GM19463 (cell line): Measurements from ENCODE around the gene NCKAP5.

ENCODE experiments used
- ATAC-seq: cut with Tn5 transposase; IDR thresholded peaks from one replicate; pipeline ENCODE4 v1.9.1; 2021; ENCODE audit warnings: mild to moderate bottlenecking, moderate library complexity; ENCODE audit not compliant: unreplicated experiment

Gene NCKAP5

GRCh38 chr2:133124446-133124845 is 443.8 kb downstream of the NCKAP5 start:
- no peak for ATAC-seq

- no peak for ATAC-seq
Measured at GRCh38 chr2:133123904-133124303, 444.4 kb downstream of the NCKAP5 start.

- no peak for ATAC-seq
Measured at GRCh38 chr2:133123393-133123792, 444.9 kb downstream of the NCKAP5 start.

- ATAC-seq: no peak
Measured at GRCh38 chr2:133122529-133122928, 445.7 kb downstream of the NCKAP5 start.

- no peak for ATAC-seq
Measured at GRCh38 chr2:133120310-133120709, 448.0 kb downstream of the NCKAP5 start.

GRCh38 chr2:133110201-133110600 is 458.1 kb downstream of the NCKAP5 start:
- ATAC-seq: no peak

- ATAC-seq: no peak
Measured at GRCh38 chr2:133109772-133110171, 458.5 kb downstream of the NCKAP5 start.

GRCh38 chr2:133107058-133107815 is 461.0 kb downstream of the NCKAP5 start:
- ATAC-seq: no peak

- ATAC-seq: no peak
Measured at GRCh38 chr2:133104871-133105270, 463.4 kb downstream of the NCKAP5 start.

GRCh38 chr2:133098787-133099186 is 469.5 kb downstream of the NCKAP5 start:
- ATAC-seq: no peak

- ATAC-seq: no peak
Measured at GRCh38 chr2:133097666-133098065, 470.6 kb downstream of the NCKAP5 start.

GRCh38 chr2:133092571-133092970 is 475.7 kb downstream of the NCKAP5 start:
- no peak for ATAC-seq

GRCh38 chr2:133090358-133090757 is 477.9 kb downstream of the NCKAP5 start:
- no peak for ATAC-seq

GRCh38 chr2:133086176-133086575 is 482.1 kb downstream of the NCKAP5 start:
- ATAC-seq: no peak

- no peak for ATAC-seq
Measured at GRCh38 chr2:133085646-133086045, 482.6 kb downstream of the NCKAP5 start.

GRCh38 chr2:133082034-133082433 is 486.2 kb downstream of the NCKAP5 start:
- ATAC-seq: no peak

- no peak for ATAC-seq
Measured at GRCh38 chr2:133080822-133081221, 487.4 kb downstream of the NCKAP5 start.

- no peak for ATAC-seq
Measured at GRCh38 chr2:133078667-133079411, 489.4 kb downstream of the NCKAP5 start.

GRCh38 chr2:133077269-133077822 is 490.9 kb downstream of the NCKAP5 start:
- ATAC-seq: no peak

GRCh38 chr2:133072837-133073694 is 495.2 kb downstream of the NCKAP5 start:
- no peak for ATAC-seq

- ATAC-seq: no peak
Measured at GRCh38 chr2:133063775-133064174, 504.5 kb downstream of the NCKAP5 start.
